T-helper 1 cell treated with Interleukin-12 subunit alpha and Interleukin-12 subunit beta and Interleukin-4 antibody, amounts not matched to agents 30 μg/mL and 1 μg/mL, for 36 hours (primary cell): Measurements from ENCODE around the gene GSE1.
A peak's percentile ranks its signal among the peaks of the same experiment; 100 is the strongest.

Source experiments
- H3K27ac Mint-ChIP-seq: one replicate; pipeline ENCODE4 v1.8.0; 2021; ENCODE audit warnings: mild to moderate bottlenecking, mixed read lengths
- H3K27me3 Mint-ChIP-seq: one replicate; pipeline ENCODE4 v1.8.0; 2021; ENCODE audit warnings: low read depth, mixed read lengths
- H3K36me3 Mint-ChIP-seq: one replicate; pipeline ENCODE4 v1.8.0; 2021; ENCODE audit warnings: low read depth, mixed read lengths
- H3K4me1 Mint-ChIP-seq: one replicate; pipeline ENCODE4 v1.8.0; 2021; ENCODE audit warnings: low read depth, mixed read lengths
- H3K4me3 Mint-ChIP-seq: one replicate; pipeline ENCODE4 v1.8.0; 2021; ENCODE audit warnings: mild to moderate bottlenecking, moderate library complexity, mixed read lengths
- H3K9me3 Mint-ChIP-seq: one replicate; pipeline ENCODE4 v1.8.0; 2021; ENCODE audit warnings: mixed read lengths

The GSE1 gene

DNA sequence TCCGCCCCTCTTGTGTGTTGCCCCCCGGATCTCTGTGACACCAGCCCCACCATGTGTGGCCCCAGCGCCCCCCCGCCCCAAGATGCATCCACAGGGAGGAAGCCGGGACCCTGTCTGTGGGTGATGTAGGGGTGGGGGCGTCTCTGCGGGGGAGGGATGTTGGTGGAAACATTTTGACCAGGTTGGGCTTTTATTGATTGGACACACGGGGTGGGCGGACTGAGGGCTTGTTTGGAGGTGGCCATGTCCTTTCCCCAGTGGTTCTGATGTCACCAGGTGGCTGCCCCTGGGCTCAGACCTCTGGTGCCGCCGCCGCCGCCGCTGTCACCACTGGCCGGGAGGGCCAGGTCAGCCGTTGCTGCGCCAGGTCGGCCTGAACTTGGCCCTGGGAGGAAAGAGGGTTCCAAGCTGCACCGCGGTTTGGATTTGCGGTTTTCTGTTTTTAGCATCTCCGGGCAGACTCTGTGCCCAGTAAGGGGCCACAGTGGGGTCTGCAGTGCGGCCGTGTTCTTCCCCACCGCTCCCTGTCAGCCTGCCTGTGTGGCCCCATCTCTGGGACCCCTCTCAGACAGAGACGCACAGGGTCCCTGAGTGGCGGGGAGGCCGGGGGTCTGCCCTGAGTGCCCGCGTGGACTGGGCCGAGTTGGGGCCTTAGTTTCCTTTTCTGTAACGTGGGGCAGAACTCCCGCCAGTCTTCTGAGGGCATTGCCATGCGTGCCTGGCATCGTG lies 19.8 kb downstream of the GSE1 start:
- Mint-ChIP-seq H3K9me3 (peaks cover 18% of the 10 kb centered on the region), H3K27me3 (no peaks in the 10 kb centered on the region), H3K27ac (no peak overlapping the region), H3K36me3 (peaks cover 5% of the 10 kb centered on the region), H3K4me1 (no peaks in the 10 kb centered on the region), H3K4me3 (no peak overlapping the region)

DNA sequence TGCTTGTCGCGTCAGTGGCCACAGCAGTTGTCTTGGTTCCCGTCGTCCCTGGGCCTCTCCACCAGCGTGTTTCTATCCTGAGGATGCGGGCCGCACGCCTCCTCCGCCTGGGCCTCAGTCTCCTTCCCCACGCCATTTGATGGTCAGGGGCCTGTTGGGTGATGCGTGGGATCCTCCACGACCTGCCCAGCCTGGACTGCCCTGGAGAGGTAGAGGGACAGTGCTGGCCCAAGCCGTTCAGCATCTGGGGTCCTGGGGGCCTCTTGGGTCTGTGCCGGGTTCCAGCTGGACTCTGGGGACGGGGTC lies 20.3 kb downstream of the GSE1 start:
- H3K27ac Mint-ChIP-seq: no peak overlapping the region
- peaks cover 18% of the 10 kb centered on the region for H3K9me3 Mint-ChIP-seq
- no peaks in the 10 kb centered on the region for H3K4me1 Mint-ChIP-seq
- no peaks in the 10 kb centered on the region for H3K27me3 Mint-ChIP-seq
- H3K36me3 Mint-ChIP-seq: peaks cover 5% of the 10 kb centered on the region
- H3K4me3 Mint-ChIP-seq: no peak overlapping the region

DNA sequence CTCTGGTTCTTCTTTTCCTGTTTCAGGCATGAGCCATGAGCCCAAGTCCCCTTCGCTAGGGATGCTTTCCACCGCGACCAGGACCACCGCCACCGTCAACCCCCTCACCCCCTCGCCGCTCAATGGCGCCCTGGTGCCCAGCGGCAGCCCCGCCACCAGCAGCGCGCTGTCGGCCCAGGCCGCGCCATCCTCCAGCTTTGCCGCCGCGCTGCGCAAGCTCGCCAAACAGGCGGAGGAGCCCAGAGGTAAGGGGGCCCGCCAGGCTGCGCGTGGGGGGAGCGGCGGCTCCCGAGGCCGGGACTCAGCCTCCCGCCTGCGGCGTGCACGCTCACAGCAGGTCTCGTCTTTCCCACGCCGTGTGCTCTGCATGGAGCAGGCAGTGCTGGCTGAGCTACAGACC lies 20.8 kb downstream of the GSE1 start:
- no peak overlapping the region for H3K4me3 Mint-ChIP-seq
- no peak overlapping the region for H3K27ac Mint-ChIP-seq
- H3K9me3 Mint-ChIP-seq: peaks cover 13% of the 10 kb centered on the region
- no peaks in the 10 kb centered on the region for H3K4me1 Mint-ChIP-seq
- peaks cover 2% of the 10 kb centered on the region for H3K36me3 Mint-ChIP-seq
- H3K27me3 Mint-ChIP-seq: no peaks in the 10 kb centered on the region

DNA sequence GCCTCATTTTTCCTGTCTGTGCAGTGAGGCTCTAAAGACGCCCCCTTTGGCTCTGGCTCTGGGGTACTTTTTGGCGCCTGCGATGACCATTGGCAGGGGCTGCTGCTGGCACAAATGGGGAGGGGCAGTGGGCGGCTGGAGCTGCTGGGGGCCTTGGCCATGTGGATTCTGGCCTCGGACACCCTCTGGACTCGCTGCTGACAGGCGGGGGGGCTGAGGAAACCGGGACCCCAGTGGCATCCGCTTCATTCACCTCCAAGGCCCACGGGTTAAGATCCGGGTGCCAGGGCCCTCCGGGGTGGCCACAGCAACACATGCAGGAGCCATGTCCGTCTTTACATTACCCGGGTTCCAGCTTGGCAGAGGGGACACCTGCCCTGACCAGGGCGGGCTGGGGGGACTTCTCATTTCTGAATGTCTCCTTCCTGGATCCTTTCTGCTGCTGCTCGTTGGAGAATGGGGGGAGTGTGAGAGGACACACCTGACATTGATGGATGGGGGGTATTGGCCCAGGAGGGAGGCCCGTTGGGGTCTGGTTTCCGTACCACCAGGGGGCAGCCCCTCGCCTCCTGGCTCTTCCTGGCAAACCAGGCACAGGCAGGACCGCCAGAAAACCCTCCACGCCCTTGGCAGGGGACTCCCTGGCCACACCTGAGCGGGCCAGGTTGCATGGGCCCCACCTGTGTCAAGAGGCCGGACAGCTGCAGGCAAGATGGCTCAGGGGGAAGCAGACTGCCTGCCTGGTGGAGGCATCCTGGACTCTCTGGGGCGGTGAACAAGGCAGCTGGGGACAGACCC lies 21.8 kb downstream of the GSE1 start:
- Mint-ChIP-seq H3K27me3 (no peaks in the 10 kb centered on the region), H3K4me1 (no peaks in the 10 kb centered on the region), H3K9me3 (peaks cover 4% of the 10 kb centered on the region), H3K4me3 (no peak overlapping the region), H3K27ac (no peak overlapping the region), H3K36me3 (no peaks in the 10 kb centered on the region)

DNA sequence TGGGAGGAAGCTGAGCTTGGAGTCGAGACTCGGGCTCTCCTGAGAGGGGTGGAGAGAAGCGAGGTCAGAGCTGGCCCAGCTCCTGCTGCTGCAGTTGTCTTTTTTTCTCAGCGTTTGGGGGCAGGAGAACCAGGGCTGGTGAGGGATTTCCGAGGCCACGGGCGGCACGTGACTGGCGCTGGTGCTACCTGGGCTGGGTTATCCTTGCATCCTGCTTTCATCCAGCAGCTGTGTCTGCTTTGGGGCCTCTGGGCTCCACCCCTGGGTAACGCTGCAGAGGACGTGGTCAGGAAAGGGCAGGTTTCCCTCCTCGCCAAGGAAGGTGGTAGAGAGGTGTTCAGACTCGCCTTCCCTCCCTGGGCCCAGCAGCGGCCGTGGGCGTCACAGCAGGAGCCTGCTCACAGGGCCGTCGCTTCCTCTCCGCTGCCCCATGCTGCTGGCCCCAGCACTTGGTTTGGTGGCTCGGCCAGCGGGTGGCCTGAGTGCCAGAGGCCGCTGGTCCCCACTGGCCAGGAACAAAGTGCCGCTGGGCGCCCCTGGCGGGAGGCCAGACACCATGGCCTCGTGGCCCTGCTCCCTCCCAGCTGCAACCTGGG lies 22.5 kb downstream of the GSE1 start:
- H3K9me3 Mint-ChIP-seq: no peaks in the 10 kb centered on the region
- no peaks in the 10 kb centered on the region for H3K27me3 Mint-ChIP-seq
- H3K27ac Mint-ChIP-seq: no peak overlapping the region
- no peaks in the 10 kb centered on the region for H3K4me1 Mint-ChIP-seq
- no peak overlapping the region for H3K4me3 Mint-ChIP-seq
- H3K36me3 Mint-ChIP-seq: no peaks in the 10 kb centered on the region

DNA sequence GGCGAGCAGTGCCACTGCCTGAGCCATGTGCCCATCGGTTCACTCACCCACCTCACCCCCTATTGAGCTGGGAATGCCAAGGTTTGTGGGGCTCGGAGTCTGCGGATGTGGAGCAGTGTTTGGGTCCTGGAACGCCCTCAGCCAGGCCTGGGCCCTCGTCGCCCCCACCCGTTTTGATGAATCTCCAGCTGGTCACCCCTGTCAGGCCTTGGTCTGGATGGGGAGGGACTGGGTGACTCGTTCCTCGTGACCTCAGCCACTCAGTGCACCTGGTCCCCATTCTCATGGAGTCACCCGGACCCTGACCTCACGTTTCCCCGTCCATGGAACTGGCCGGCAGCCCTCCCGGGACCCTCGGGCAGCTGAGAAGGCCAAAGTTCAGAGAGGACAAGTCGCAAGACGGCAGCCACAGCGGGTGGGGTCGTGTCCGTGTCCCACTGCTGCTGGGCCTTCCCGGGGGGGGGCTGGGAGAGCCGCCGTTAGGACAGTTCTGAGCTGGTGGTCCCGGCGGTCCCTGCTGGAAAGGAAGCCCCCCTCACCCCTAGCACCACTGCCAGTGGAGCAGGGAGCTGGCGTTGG lies 23.2 kb downstream of the GSE1 start:
- Mint-ChIP-seq H3K36me3 (no peaks in the 10 kb centered on the region), H3K9me3 (no peaks in the 10 kb centered on the region), H3K4me3 (no peak overlapping the region), H3K4me1 (no peaks in the 10 kb centered on the region), H3K27me3 (no peaks in the 10 kb centered on the region), H3K27ac (no peak overlapping the region)

DNA sequence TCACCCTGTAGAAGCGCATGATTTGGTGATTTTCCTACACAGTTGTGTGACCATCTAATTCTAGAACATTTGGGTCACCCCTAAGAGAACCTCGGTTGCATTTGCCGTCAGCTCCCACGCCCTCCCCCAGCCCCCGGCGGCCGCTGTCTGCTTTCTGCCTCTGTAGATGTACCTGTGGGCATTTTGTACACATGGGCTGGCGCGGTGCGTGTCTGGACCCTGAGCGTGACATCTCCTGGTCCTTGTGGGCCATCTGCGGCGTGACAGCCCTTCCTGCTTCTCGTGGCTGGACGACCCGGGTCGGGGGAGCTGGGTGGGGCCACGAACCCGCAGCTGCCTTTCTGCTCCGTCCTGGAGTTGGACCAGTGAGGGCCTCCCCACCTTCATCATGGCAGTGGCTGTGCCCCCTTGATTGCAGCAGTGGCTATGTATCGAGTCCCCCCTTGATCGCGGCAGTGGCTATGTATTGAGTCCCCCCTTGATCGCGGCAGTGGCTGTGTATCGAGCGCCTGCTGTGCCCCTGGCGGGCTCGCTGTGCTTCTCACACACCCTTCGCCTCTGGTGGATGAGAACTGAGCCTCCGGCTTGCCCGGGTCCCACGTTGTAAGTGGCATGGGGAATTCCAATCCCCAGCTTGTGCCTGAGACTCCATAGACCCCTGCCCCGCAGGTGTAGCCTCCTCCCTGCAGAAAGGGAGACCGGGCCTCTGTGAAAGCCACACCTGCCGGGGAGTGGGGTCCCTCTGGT lies 24.1 kb downstream of the GSE1 start:
- no peaks in the 10 kb centered on the region for H3K36me3 Mint-ChIP-seq
- H3K27me3 Mint-ChIP-seq: no peaks in the 10 kb centered on the region
- H3K27ac Mint-ChIP-seq: no peak overlapping the region
- no peaks in the 10 kb centered on the region for H3K9me3 Mint-ChIP-seq
- H3K4me3 Mint-ChIP-seq: no peak overlapping the region
- no peaks in the 10 kb centered on the region for H3K4me1 Mint-ChIP-seq

DNA sequence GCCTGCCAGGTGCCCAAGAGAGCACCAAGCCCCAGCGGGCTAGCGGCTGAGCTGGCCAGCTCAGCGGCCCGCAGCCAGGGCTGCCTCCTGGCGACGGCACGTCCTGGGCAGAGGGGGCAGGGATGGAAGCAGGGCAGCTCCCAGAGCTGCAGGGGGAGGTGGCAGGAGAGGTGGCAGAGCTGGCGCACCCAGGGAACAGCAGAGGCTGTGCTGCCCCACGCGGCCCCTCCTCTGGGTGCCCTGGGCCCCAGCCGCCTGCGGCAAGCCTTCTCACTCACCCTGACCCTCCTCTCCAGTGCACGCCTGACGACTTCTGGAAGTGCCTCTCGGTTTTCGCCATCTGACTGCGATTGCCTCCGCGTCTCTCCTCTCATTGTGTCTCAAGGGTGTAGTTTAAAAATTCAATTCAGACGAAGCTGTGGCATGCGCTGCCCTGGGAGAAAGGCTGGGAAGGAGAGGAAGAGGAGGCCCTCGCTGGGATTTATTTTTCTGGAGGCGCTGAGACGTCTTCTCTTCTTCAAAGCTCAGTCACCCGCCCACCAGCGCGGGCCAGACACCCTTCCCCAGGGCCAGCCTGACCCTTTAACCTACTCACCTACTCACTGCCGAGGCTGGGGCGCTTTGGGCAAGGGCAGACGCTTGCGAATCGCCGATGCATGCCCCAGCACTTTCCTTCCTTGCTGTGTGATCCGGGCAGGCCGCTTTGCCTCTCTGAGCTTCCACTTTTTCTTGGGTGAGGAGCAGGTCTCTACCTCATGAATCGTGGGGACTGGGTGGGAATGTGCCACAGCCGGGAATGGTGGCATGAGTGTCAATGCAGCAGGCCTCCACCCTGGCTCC lies 24.9 kb downstream of the GSE1 start:
- H3K27me3 Mint-ChIP-seq: no peaks in the 10 kb centered on the region
- H3K4me1 Mint-ChIP-seq: no peaks in the 10 kb centered on the region
- H3K27ac Mint-ChIP-seq: peak overlapping the region; percentile 45
- H3K36me3 Mint-ChIP-seq: no peaks in the 10 kb centered on the region
- no peaks in the 10 kb centered on the region for H3K9me3 Mint-ChIP-seq
- no peak overlapping the region for H3K4me3 Mint-ChIP-seq

DNA sequence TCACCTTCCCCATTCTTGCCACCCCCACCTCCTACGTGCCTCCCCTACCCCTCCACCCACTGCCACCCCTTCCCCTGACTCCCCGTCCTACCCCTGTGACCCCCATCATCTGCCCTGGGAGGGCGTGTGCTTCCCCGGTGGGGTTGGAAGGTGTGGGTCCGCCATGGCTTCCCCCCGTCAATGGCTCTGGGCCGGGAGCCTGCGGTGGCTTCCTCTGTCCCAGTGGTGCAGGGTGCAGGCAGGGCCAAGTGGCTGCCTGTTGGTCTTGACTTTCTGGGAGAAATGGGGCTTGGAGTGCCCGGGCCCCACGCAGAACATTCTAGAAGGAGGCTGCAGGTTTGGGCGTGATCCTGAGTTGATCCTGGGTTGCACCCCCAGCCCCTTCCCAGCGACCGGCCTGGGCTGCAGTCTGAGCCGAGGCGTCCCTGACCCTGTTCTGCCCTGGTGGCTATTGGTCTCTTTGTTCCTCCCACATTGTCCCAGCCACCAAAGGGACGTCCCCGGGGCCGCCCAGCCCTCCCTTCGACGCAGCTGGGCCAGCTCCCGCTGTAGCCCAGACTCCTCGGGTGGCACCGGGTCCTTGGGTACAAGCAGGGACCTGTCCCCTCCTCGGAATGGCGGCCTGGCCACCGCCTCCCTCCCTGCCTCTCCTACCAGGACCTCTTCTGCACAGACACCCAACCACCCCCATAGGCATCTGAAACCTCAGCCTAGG lies 25.7 kb downstream of the GSE1 start:
- no peaks in the 10 kb centered on the region for H3K36me3 Mint-ChIP-seq
- H3K9me3 Mint-ChIP-seq: no peaks in the 10 kb centered on the region
- H3K27ac Mint-ChIP-seq: no peak overlapping the region
- H3K4me1 Mint-ChIP-seq: no peaks in the 10 kb centered on the region
- no peaks in the 10 kb centered on the region for H3K27me3 Mint-ChIP-seq
- H3K4me3 Mint-ChIP-seq: no peak overlapping the region

DNA sequence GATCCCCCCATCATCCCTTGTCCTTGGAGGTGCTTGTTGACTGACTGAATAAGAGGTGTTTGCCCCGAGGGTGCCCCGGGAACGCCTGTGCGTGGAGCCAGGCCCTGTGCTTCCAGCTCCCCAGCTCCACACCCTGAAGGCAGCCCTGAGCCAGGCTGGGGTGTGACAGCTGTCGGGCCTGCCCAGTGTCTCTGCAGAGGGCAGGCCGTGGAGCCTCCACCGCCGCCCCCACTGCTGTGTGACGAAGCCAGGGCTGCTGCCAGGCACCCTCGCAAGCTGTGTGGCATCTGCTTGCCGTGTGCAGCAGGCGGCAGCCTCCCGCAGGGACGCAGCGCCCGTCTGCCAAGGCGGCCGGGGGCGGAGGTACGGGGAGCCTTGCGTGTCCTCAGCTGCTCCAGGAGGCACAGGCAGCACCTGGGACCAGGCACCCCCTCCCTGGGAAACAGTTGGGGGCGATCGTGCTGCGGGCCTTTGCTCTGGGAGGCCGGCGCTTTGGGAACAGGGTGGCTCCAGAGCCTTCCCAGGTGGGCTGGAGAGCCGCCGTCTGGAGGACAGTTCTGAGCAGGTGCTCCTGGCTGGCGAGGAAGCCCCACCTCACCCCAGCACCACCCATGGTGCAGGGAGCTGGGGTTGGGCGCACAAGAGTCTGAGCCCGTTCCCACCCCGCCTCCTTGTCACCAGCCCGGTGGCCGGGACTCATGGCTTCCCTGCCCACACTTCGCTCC lies 26.6 kb downstream of the GSE1 start:
- Mint-ChIP-seq H3K4me1 (no peaks in the 10 kb centered on the region), H3K4me3 (no peak overlapping the region), H3K36me3 (no peaks in the 10 kb centered on the region), H3K27ac (no peak overlapping the region), H3K27me3 (no peaks in the 10 kb centered on the region), H3K9me3 (no peaks in the 10 kb centered on the region)

DNA sequence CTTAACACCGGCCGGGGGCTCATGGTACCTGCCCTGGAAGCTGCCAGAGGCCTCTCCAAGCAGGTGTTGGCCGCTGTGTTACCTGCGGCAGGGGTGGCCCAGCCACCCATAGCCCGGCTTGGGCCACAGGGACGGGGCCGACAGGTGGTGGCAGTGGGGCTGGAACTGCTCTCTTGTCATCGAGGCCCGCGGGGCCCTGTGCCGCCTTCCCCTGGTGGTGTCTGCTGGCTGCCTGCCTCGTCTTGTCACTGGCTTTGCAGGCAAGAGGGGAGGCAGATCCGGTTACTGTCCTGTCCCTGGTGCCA lies 27.1 kb downstream of the GSE1 start:
- Mint-ChIP-seq H3K9me3 (no peaks in the 10 kb centered on the region), H3K4me1 (no peaks in the 10 kb centered on the region), H3K27ac (no peak overlapping the region), H3K27me3 (no peaks in the 10 kb centered on the region), H3K4me3 (no peak overlapping the region), H3K36me3 (no peaks in the 10 kb centered on the region)

DNA sequence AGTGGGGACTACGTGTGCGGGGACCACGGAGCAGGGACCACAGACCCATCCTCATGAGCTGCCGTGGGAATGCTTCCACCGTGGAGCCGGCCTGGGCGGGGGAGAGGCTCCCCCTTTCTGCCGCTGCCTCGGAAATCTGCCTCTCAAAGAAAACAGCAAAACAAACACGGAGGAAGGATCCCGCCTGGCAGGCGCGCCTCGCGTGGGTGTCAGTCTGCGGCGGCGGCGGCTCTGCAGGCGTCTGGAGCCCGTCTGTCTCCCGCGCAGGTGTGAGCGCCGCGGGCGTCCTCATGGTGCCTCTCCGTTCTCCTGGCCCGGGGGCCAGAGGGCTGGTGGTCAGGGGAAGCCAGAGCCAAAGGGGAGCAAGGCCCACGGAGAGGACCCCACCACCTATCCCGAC lies 27.5 kb downstream of the GSE1 start:
- H3K4me1 Mint-ChIP-seq: no peaks in the 10 kb centered on the region
- no peaks in the 10 kb centered on the region for H3K27me3 Mint-ChIP-seq
- H3K27ac Mint-ChIP-seq: no peak overlapping the region
- no peaks in the 10 kb centered on the region for H3K36me3 Mint-ChIP-seq
- H3K9me3 Mint-ChIP-seq: no peaks in the 10 kb centered on the region
- H3K4me3 Mint-ChIP-seq: no peak overlapping the region

DNA sequence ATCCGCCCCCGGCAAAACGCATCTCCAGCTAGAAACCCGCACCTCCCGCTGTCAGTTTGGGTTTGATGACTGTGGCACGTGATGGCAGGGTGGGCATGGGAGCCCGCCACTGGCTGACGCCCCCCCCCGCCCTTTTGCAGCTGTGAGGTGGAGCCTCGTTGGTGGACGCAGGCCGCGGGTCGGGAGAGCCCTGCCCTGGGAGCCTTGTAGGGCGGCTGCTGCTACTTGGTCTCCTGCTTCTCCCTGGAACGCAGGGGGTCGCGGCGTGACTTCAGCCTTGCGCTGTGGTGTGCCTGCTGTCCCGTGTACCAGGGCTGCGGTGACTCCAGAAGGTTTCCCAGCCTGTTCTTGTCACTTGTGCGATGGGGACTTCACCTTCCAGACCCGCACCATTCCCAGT lies 28.2 kb downstream of the GSE1 start:
- Mint-ChIP-seq H3K27ac (no peak overlapping the region), H3K4me3 (no peak overlapping the region), H3K27me3 (no peaks in the 10 kb centered on the region), H3K36me3 (no peaks in the 10 kb centered on the region), H3K4me1 (no peaks in the 10 kb centered on the region), H3K9me3 (no peaks in the 10 kb centered on the region)
